GM13977 (cell line): Measurements from ENCODE around the gene HTR1D.

Source experiments
- DNase-seq: peaks from one replicate; pipeline ENCODE4 v3.0.0; 2012; ENCODE audit warnings: low spot score
- in situ Hi-C: fragments of 300-500 bp; cut with MboI; formaldehyde crosslinking; loops from one replicate; pipeline ENCODE4 v1.12.0; 2022; ENCODE audit warnings: low sequenced_read_pairs, low pct_unique_long_range_greater_than_20kb, mixed read lengths, inconsistent platforms; ENCODE audit not compliant: unreplicated experiment
- TF ChIP-seq, protein P1 (sequence below): IDR thresholded peaks from 2 replicates; pipeline ENCODE4 v1.5.1; 2012; ENCODE audit warnings: mild to moderate bottlenecking, control low read depth; ENCODE audit not compliant: insufficient read depth; ENCODE audit errors: extremely low read depth, missing control alignments

Gene HTR1D

DNA sequence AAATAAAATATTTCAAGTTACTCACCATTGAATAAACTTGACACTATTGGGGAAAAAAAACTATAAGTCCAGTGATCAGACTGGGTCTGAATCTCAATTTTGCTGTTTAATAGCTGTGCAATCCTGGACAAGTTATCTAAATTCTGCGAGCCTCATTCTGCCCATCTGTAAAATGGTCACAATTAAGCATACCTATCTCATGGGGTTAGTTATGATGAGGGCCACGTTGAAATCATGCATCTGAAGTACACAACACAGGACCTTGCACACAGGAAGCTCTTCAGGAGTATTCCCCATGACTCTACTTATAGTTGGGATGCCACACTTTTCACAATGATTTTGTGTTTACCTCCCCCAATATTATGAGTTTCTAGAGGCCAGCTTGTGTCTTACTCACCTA lies 3.8 kb upstream of the HTR1D start:
- TF ChIP-seq, protein P1, sequence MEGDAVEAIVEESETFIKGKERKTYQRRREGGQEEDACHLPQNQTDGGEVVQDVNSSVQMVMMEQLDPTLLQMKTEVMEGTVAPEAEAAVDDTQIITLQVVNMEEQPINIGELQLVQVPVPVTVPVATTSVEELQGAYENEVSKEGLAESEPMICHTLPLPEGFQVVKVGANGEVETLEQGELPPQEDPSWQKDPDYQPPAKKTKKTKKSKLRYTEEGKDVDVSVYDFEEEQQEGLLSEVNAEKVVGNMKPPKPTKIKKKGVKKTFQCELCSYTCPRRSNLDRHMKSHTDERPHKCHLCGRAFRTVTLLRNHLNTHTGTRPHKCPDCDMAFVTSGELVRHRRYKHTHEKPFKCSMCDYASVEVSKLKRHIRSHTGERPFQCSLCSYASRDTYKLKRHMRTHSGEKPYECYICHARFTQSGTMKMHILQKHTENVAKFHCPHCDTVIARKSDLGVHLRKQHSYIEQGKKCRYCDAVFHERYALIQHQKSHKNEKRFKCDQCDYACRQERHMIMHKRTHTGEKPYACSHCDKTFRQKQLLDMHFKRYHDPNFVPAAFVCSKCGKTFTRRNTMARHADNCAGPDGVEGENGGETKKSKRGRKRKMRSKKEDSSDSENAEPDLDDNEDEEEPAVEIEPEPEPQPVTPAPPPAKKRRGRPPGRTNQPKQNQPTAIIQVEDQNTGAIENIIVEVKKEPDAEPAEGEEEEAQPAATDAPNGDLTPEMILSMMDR = no peak
- no peak for DNase-seq
- in situ Hi-C loops = no loop called here

DNA sequence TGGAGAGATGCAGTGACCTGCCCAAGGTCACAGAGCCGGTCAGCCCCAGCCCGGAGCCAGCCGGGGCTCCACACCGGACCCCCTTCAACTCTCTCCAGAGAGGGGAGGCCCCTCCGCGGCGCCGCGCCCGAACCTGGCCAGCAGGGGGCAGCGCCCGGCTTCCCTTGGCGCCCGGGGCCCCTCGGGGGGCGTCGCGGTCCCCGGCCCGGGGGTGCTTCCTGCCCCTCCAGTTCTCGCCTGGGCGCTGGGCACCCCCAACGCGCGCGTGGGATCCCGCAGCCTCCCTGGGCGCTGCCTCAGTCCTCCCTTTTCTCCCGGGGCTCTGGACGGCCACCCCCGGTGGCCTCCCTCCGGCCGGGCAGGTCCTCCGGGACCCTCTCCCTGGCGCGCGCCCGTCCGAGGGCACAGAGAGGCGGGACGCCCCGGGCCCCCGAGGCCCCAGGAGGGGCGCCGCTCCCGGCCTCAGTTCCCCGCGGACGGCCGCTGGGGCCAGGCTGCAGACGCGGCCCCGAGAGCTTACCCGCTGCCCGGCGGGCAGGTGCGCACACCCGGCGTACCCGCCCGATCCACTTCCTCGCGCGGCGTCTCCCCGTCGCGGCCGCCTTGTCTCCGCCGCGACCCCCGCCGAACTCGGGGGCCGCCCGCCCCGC lies 406 bp downstream of the HTR1D start:
- peak; percentile 74 for DNase-seq
- in situ Hi-C loops = no loop called here
- TF ChIP-seq, protein P1 = peak; percentile 62

DNA sequence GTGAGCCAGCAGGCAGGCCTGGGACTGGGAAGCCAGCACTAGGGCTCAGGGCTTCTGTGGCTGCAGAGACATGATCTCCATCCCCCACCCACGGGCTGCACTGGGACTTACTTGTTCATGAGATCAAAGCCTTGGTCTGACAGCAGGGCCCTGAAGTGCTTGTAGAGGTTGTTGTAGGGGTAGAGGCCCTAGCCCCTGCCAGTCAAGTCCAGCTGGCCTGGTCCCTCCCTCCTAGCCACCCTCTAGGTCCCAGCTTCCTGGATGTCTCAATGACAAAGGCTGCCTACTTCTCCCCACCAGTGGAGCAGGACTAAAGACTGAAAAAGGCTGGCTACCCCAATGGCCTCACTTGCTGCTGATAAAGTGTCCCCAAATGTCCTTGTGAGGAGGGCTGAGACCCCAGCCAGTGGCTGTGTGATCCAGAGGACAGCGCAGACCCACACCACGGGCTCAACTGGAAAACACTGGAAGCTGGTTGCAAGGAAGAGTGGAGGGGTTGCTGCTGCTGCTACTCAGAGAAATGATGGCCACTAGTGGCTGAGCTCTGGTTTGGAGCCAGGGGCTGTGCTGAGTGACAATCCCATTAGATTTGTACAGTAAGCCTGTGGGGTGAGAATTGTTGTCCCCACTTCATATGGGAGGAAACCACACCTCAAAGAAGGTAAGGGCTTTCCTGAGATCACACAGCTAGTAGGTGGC lies 1.4 kb downstream of the HTR1D start:
- TF ChIP-seq, protein P1 = no peak
- no peak for DNase-seq
- in situ Hi-C loops = no loop called here

DNA sequence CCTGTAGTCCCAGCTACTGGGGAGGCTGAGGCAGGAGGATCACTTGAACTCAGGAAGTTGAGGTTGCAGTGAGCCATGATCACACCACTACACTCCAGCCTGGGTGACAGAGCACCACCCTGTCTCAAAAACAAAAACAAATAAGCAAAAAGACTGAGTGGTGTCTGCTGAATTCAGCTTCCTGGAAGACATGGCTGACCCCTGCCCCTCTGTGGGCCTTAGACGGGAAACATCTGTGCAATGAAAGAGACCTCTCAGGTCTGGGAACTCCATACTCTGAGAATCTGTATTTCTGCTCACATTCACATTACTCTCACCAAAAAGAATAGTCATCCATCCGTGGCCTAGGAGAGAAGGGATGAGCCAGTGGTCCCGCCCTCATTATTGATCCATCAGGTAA lies 2.0 kb downstream of the HTR1D start:
- in situ Hi-C loops = no loop called here
- DNase-seq = no peak
- TF ChIP-seq, protein P1 = no peak

DNA sequence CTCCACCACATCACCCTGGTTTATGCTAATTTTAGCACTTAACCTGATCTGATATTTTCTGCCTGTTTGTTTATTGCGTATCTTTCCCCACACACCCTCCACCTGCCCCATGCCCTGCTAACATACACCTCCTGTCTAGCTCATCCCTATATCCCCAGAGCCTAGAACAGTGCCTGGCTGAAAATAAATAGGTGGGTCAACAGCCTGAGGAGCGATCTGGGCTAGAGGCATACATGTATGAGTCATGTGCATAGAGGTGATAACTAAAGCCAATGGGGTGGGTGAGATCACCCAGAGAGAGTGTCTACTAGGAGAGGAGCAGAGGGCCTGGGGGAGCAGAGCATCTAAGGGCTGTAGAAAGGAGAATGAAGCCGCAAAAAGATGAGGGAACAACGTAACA lies 2.7 kb downstream of the HTR1D start:
- DNase-seq = no peak
- in situ Hi-C loops = no loop called here
- TF ChIP-seq, protein P1 = no peak

DNA sequence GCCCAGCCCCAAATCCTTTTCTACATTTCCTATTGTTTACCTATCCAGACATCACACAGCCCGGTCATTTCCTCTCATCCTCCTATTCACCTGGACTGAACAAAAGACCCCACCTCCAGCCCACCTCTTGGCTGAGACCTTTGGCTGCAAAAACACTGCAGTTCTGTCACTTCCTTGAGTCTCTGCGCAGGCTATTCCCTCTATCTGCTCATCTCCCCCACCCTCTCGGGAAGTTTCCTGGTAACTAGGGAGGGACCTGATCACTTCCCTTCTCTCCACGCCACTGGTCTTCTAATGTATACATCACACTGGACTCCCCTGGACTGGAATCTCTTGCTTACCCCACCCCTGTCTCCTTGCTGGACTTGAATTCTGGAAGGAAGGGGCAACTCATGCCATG lies 5.3 kb downstream of the HTR1D start:
- DNase-seq = no peak
- TF ChIP-seq, protein P1 = no peak
- in situ Hi-C loops = no loop called here
